AG04449 (cell line): ENCODE measurements around the gene MOV10.

ENCODE experiments used
- CTCF ChIA-PET: fragments of 350-600 bp; formaldehyde crosslinking; extraction: SDS; loops from one replicate; lab custom pipeline; 2021; ENCODE audit warnings: antibody characterized with exemption; lab: Yijun Ruan, JAX
- POLR2A ChIA-PET: fragments of 400-600, 350-600 bp; formaldehyde crosslinking; extraction: SDS; loops from one replicate; lab custom pipeline; 2020; ENCODE audit warnings: antibody characterized with exemption, inconsistent platforms; lab: Yijun Ruan, JAX
- DNase-seq: peaks from one replicate; pipeline ENCODE4 v3.0.0-alpha.2; 2010; ENCODE audit warnings: low read depth, low spot score
- H3K4me3 ChIP-seq: 2 replicates; pipeline ENCODE4 v1.5.1; 2011; ENCODE audit warnings: low read depth, mild to moderate bottlenecking, control low read depth, low read length
- CTCF ChIP-seq: IDR thresholded peaks from one replicate; pipeline ENCODE4 v1.5.1; 2011; ENCODE audit warnings: mild to moderate bottlenecking, moderate library complexity, low read length, control low read depth, inconsistent platforms; ENCODE audit not compliant: insufficient read depth; ENCODE audit errors: missing control alignments

The MOV10 gene

GRCh38 chr1:112685913-112686312, 11.5 kb downstream of the MOV10 start:
- H3K4me3 ChIP-seq, result no peak overlapping the region
- TF ChIP-seq CTCF, result no peak
- CTCF ChIA-PET, result interaction anchor here (1.2 to 1.3 kb wide), 2 partner anchors 10 to 22 kb away, joined by 4 read pairs; no protein-coding TSS in a partner anchor
- POLR2A ChIA-PET, result interaction anchor here (1.6 kb wide), 1 partner anchor 11 kb away, joined by 3 read pairs; the partner anchor contains the start of gene MOV10
- DNase-seq, result no peak

DNA sequence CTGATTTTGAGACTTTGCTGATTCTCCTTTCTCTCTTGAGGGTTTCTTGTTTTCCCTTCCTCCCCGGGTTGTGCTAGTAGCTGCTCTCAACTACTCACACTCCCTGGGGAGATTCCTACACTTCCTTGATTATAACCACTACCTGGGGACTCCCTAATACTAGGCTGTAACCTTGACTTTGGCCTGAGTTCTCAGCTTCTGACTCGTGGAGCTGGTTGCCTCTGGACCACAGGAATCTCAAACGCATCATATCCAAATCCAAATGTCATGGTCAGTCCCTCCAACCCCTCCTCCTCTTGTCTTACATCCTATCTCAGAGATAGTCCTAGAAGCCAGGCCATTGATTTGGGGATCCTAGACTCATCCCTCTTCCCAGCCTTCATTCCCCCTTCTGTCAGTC, 12.0 kb downstream of the MOV10 start:
- H3K4me3 ChIP-seq, result no peak overlapping the region
- no peak for TF ChIP-seq CTCF
- no peak for DNase-seq
- POLR2A ChIA-PET, result interaction anchor here (1.6 kb wide), 1 partner anchor 11 kb away, joined by 3 read pairs; the partner anchor contains the start of gene MOV10
- CTCF ChIA-PET, result interaction anchor here (1.2 kb wide), 1 partner anchor 22 kb away, joined by 4 read pairs; no protein-coding TSS in a partner anchor

DNA sequence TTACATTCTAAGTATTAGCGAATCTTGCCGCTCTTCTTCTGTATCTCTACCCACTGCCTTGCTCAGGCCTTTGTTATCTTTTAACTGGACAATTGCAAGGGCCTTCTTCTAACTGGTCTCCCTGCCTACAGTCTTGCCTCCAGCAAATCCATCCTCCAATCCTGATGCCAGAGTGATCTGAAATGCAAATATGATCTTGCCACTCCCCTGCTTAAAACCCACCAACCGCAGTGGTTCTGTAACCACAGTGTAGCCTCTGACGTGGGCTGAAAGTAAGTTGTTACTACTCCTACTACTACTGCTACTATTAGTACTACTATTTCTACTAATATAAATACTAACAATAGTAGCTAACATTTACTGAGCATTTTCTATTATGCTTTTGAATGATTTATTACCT, 12.4 kb downstream of the MOV10 start:
- no peak for TF ChIP-seq CTCF
- POLR2A ChIA-PET, result interaction anchor here (1.6 kb wide), 1 partner anchor 12 kb away, joined by 3 read pairs; the partner anchor contains the start of gene MOV10
- no peak overlapping the region for H3K4me3 ChIP-seq
- CTCF ChIA-PET, result interaction anchor here (1.2 kb wide), 1 partner anchor 21 kb away, joined by 4 read pairs; no protein-coding TSS in a partner anchor
- DNase-seq, result no peak

GRCh38 chr1:112687361-112687760, 12.9 kb downstream of the MOV10 start:
- H3K4me3 ChIP-seq, result no peak overlapping the region
- DNase-seq, result no peak
- ChIA-PET POLR2A (no interaction called here), CTCF (interaction anchor here (1.5 kb wide), 1 partner anchor 11 kb away, joined by 3 read pairs; no protein-coding TSS in a partner anchor)
- TF ChIP-seq CTCF, result no peak

DNA sequence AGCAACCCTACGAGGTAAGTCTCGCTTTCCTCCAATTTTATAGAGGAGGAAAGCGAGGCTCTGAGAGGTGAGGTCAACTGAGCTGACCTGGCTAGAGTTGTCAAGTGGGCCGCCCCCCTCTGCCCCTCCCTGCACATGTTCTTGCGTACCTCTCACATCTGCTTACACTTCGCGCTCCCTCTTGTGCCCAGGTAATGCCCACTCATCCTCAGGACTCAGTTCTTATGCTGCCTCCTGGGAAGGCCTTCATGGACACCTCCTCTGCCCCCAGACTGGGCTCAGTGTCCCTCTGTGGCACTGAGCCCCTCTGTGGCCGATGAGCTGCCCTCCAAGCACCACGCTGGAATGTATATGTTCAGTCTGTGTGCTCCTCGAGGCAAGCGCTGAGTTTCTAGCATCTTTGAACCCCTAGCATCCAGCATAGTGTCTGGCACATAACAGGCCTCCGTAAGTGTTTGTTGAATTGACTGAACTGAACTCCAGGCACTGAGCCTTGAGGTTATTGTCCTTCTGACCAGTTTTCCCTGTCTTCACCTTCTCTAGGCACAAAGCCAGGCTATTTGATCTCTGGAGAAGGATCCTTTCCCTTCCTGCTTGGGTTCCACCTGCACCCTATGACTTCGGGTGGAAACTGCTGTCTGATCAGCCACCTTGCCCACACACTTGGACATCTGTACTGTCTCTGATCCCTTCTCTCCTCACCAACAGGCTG, 13.5 kb downstream of the MOV10 start:
- ChIA-PET POLR2A (no interaction called here), CTCF (interaction anchor here (1.5 kb wide), 1 partner anchor 12 kb away, joined by 3 read pairs; no protein-coding TSS in a partner anchor)
- no peak for TF ChIP-seq CTCF
- DNase-seq, result no peak
- no peak overlapping the region for H3K4me3 ChIP-seq

DNA sequence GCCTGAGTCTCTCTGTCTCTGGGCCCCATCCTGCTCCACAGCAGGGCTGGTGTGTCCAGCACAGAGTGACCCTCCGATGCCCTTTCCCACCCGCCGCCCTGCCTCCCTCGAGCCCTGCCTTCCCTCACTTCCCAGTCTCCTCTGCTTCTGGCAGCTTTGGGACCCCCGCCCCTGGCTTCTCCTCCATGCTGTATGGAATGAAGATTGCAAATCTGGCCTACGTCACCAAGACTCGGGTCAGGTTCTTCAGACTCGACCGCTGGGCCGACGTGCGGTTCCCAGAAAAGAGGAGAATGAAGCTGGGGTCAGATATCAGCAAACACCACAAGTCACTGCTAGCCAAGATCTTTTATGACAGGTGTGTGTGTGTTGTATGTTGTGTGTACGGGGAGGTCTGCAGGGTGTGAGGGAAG, 14.3 kb downstream of the MOV10 start:
- TF ChIP-seq CTCF, result no peak
- ChIA-PET POLR2A (interaction anchor here (2.1 kb wide), 1 partner anchor 11 kb away, joined by 9 read pairs; no protein-coding TSS in a partner anchor), CTCF (interaction anchor here (1.0 to 1.8 kb wide), 3 partner anchors 13 to 17 kb away, joined by 3 to 4 read pairs (median 3); partner anchors contain the start of gene MOV10)
- no peak overlapping the region for H3K4me3 ChIP-seq
- DNase-seq, result no peak
